Sigmoid colon (tissue), 3 donors: ENCODE measurements around the gene DPF3.

Experiments used
- CTCF ChIP-seq, 4 experiments: fragments of 450-650 bp in 3 of 4; fragments of 200-600 bp in 1 of 4; IDR thresholded peaks; one replicate each; pipeline ENCODE4 v1.5.1; 2016 to 2019; ENCODE audit warnings: antibody characterized with exemption in 4 of 4, mild to moderate bottlenecking in 3 of 4, moderate library complexity in 2 of 4
- POLR2A ChIP-seq, 2 donors: fragments of 450-650 bp; IDR thresholded peaks; one replicate each; pipeline ENCODE4 v1.6.1; 2016; ENCODE audit warnings: antibody characterized with exemption in 2 of 2, mild to moderate bottlenecking in 2 of 2, moderate library complexity in 2 of 2

- TF ChIP-seq POLR2A (IDR thresholded peaks at IDR 0.05), result no peak
- TF ChIP-seq CTCF (IDR thresholded peaks at IDR 0.05), result no peak
Observed at GRCh38 chr14:72605921-72606220, 288.0 kb downstream of the DPF3 start.
